Activated effector memory CD4-positive, alpha-beta T cell treated with Interleukin-2 at 50 U/mL for 16 hours (primary cell): Measurements from ENCODE around the gene CDC42EP5.
"Not testable (repeated sequence)": the region's sequence is repeated elsewhere in the genome, so short reads cannot be mapped to it uniquely, and the experiment has no call there.

ENCODE experiments used
- DNase-seq: peaks from one replicate; pipeline ENCODE4 v3.0.0-alpha.2; 2020

The CDC42EP5 gene

GRCh38 chr19:54485851-54486250, 12.8 kb upstream of the CDC42EP5 start:
- DNase-seq = no peak

GRCh38 chr19:54484451-54484850, 11.4 kb upstream of the CDC42EP5 start:
- DNase-seq = no peak

- no peak for DNase-seq
These were observed 9.8 kb upstream of the CDC42EP5 start for GRCh38 chr19:54482889-54483288.

- DNase-seq = no peak
These were observed 8.3 kb upstream of the CDC42EP5 start for GRCh38 chr19:54481326-54481930.

- DNase-seq = no peak
These were observed 7.0 kb upstream of the CDC42EP5 start for GRCh38 chr19:54480051-54480450.

- no peak for DNase-seq
These were observed 5.7 kb upstream of the CDC42EP5 start for GRCh38 chr19:54478677-54479266.

GRCh38 chr19:54477650-54478049, 4.6 kb upstream of the CDC42EP5 start:
- no peak for DNase-seq

GRCh38 chr19:54475706-54476105, 2.6 kb upstream of the CDC42EP5 start:
- DNase-seq = no peak

GRCh38 chr19:54473892-54474372, 836 bp upstream of the CDC42EP5 start:
- no peak for DNase-seq

GRCh38 chr19:54470991-54471782, 1.9 kb downstream of the CDC42EP5 start:
- no peak for DNase-seq

- DNase-seq = no peak
These were observed 2.7 kb downstream of the CDC42EP5 start for GRCh38 chr19:54470276-54470887.

- DNase-seq = no peak
These were observed 3.6 kb downstream of the CDC42EP5 start for GRCh38 chr19:54469496-54469934.

- not testable (repeated sequence) for DNase-seq
These were observed 7.0 kb downstream of the CDC42EP5 start for GRCh38 chr19:54466110-54466480.

- DNase-seq = no peak
These were observed 7.5 kb downstream of the CDC42EP5 start for GRCh38 chr19:54465426-54466109.

- peak; percentile 58 for DNase-seq
These were observed 8.3 kb downstream of the CDC42EP5 start for GRCh38 chr19:54464630-54465425.

GRCh38 chr19:54464044-54464629, 9.0 kb downstream of the CDC42EP5 start:
- peak; percentile 70 for DNase-seq

- DNase-seq = peak; percentile 81
These were observed 9.5 kb downstream of the CDC42EP5 start, which contains the start of gene LENG9 for GRCh38 chr19:54463531-54464043. TSS of gene LENG9 (minus strand) at chr19:54463778. CDS start at chr19:54463526, 252 bp downstream.

GRCh38 chr19:54462655-54463530, 10.2 kb downstream of the CDC42EP5 start:
- DNase-seq = peak; percentile 62

- no peak for DNase-seq
These were observed 10.9 kb downstream of the CDC42EP5 start for GRCh38 chr19:54462047-54462654.

- no peak for DNase-seq
These were observed 11.5 kb downstream of the CDC42EP5 start for GRCh38 chr19:54461613-54462012.
